CD4-positive, alpha-beta T cell treated with Interleukin-17A for 4 hours (primary cell): ENCODE measurements around the gene STX11.

Experiments used
- DNase-seq: peaks from one replicate; pipeline ENCODE4 v3.0.0-alpha.2; 2020; ENCODE audit warnings: mixed read lengths

Gene STX11

GRCh38 chr6:144216668-144217218, 66.4 kb downstream of the STX11 start:
- no peak for DNase-seq

- no peak for DNase-seq
Measured at GRCh38 chr6:144217264-144217663, 66.9 kb downstream of the STX11 start.

- no peak for DNase-seq
Measured at GRCh38 chr6:144217797-144218196, 67.5 kb downstream of the STX11 start.

GRCh38 chr6:144219056-144219685, 68.9 kb downstream of the STX11 start:
- DNase-seq = no peak

- DNase-seq = no peak
Measured at GRCh38 chr6:144220031-144220790, 69.9 kb downstream of the STX11 start.

- DNase-seq = no peak
Measured at GRCh38 chr6:144223686-144224085, 73.4 kb downstream of the STX11 start.

GRCh38 chr6:144231721-144232120, 81.4 kb downstream of the STX11 start:
- DNase-seq = no peak

GRCh38 chr6:144232176-144232831, 82.0 kb downstream of the STX11 start:
- no peak for DNase-seq

- no peak for DNase-seq
Measured at GRCh38 chr6:144232832-144233230, 82.5 kb downstream of the STX11 start.

- no peak for DNase-seq
Measured at GRCh38 chr6:144234399-144234798, 84.1 kb downstream of the STX11 start.

- DNase-seq = no peak
Measured at GRCh38 chr6:144234935-144235334, 84.6 kb downstream of the STX11 start.
